Measurements from ENCODE around the gene UVRAG. TPM values are rescaled to one million over a fixed set of nuclear protein-coding genes. Genes with fewer than 3 reads are reported as not detected.

Gene UVRAG
- total and polyA plus RNA-seq, 2 of the 13 experiments (the other 11 are each of a cell fraction or from before 2014, with no cell fraction given) = 9.7 to 17.3 TPM

DNA sequence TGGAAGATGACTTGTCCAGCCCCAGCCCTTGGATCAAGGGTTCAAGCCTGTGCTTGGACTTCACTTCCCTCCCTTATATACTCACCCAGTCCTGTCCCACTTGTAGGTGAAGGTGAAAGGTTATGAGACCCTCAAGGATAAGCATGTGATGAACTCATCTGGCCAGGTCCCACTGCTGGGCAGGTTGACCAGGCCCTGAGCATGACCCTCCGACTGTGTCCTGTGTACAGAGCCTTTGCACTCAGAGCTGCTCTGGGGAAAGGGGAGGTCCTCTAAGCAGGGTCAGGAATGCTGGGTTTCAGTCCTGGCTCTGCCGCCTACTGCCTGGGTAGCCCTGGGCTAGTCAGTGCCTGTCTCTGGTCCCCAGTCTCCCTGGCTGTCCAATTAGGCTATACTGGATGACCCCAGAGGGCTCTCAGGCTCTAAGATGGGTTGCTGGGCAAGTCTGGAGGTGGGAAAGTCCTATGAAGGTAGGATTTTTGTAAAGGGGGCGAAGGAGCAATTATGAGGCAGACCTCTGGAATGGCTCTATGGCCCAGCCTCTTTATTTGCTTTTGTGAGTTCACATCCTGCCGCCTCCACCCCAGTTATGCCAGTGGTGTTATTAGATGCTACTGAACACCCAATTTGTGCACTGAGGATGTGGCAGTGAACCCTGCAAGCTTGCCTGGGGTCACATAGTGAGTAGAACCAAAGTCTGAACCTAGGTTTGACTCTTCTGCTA lies 32.3 kb upstream of the UVRAG start (continued):
- TF ChIP-seq, protein P1, sequence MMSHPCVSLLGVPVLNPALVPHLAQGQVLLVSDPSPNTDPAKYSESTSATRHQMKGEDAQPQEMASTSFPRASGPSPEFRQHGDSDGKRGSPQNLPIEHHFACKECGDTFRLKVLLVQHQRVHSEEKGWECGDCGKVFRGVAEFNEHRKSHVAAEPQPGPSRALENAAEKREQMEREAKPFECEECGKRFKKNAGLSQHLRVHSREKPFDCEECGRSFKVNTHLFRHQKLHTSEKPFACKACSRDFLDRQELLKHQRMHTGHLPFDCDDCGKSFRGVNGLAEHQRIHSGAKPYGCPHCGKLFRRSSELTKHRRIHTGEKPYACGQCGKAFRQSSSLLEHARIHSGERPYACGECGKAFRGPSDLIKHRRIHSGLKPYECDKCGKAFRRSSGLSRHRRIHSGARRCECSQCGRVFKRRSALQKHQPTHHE (CRISPR knock-in tag; IDR thresholded peaks at IDR 0.05; ENCODE audit: borderline replicate concordance) = no peak
- TF ChIP-seq STAG1 (CRISPR knock-in tag; IDR thresholded peaks at IDR 0.05) (peak; percentile 19; the same call in 1 of the 2 replicates), KLF15 (CRISPR knock-in tag; IDR thresholded peaks at IDR 0.05; ENCODE audit: borderline replicate concordance) (no peak), KLF6 (CRISPR knock-in tag; IDR thresholded peaks at IDR 0.05) (no peak), ZFYVE20 (CRISPR knock-in tag; IDR thresholded peaks at IDR 0.05; ENCODE audit: borderline replicate concordance, low read depth) (no peak), U2AF1 (optimal IDR thresholded peaks at IDR 0.05; ENCODE audit: low read depth, low read length) (no peak), EEA1 (CRISPR knock-in tag; IDR thresholded peaks at IDR 0.05; ENCODE audit: borderline replicate concordance) (no peak), ZNF589 (CRISPR knock-in tag; conservative IDR thresholded peaks at IDR 0.05) (no peak), RAD21 (CRISPR knock-in tag; IDR thresholded peaks at IDR 0.05) (peak; percentile 30), ZNF224 (CRISPR knock-in tag; IDR thresholded peaks at IDR 0.05) (no peak), GABPA (IDR thresholded peaks at IDR 0.05; ENCODE audit: low read depth, low read length) (no peak), GABPA (CRISPR knock-in tag; IDR thresholded peaks at IDR 0.05; ENCODE audit: low read depth) (no peak), MXD4 (CRISPR knock-in tag; IDR thresholded peaks at IDR 0.05) (0 out of 2 replicates have a peak, but pooled peaks have one; percentile 19), SMAD1 (CRISPR knock-in tag; IDR thresholded peaks at IDR 0.05; ENCODE audit: borderline replicate concordance, low read depth) (no peak), KLF9 (CRISPR knock-in tag; IDR thresholded peaks at IDR 0.05; ENCODE audit: low read depth) (no peak), ZSCAN12 (CRISPR knock-in tag; IDR thresholded peaks at IDR 0.05) (no peak), KDM2A (CRISPR knock-in tag; IDR thresholded peaks at IDR 0.05; ENCODE audit: borderline replicate concordance, low read depth) (peak; percentile 47; the same call in 1 of the 2 replicates), YEATS4 (CRISPR knock-in tag; IDR thresholded peaks at IDR 0.05; ENCODE audit: borderline replicate concordance) (no peak), ARNTL (CRISPR knock-in tag; IDR thresholded peaks at IDR 0.05) (peak; percentile 21; the same call in 1 of the 2 replicates), MBNL3 (CRISPR knock-in tag; conservative IDR thresholded peaks at IDR 0.05) (no peak), ZEB1 (IDR thresholded peaks at IDR 0.05; ENCODE audit: insufficient replicate concordance, low read depth) (no peak), MIER2 (CRISPR knock-in tag; IDR thresholded peaks at IDR 0.05) (no peak)
- TF ChIP-seq, protein P2, sequence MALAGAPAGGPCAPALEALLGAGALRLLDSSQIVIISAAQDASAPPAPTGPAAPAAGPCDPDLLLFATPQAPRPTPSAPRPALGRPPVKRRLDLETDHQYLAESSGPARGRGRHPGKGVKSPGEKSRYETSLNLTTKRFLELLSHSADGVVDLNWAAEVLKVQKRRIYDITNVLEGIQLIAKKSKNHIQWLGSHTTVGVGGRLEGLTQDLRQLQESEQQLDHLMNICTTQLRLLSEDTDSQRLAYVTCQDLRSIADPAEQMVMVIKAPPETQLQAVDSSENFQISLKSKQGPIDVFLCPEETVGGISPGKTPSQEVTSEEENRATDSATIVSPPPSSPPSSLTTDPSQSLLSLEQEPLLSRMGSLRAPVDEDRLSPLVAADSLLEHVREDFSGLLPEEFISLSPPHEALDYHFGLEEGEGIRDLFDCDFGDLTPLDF (CRISPR knock-in tag; IDR thresholded peaks at IDR 0.05) = no peak
- TF ChIP-seq, protein P3, sequence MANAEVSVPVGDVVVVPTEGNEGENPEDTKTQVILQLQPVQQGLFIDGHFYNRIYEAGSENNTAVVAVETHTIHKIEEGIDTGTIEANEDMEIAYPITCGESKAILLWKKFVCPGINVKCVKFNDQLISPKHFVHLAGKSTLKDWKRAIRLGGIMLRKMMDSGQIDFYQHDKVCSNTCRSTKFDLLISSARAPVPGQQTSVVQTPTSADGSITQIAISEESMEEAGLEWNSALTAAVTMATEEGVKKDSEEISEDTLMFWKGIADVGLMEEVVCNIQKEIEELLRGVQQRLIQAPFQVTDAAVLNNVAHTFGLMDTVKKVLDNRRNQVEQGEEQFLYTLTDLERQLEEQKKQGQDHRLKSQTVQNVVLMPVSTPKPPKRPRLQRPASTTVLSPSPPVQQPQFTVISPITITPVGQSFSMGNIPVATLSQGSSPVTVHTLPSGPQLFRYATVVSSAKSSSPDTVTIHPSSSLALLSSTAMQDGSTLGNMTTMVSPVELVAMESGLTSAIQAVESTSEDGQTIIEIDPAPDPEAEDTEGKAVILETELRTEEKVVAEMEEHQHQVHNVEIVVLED (CRISPR knock-in tag; IDR thresholded peaks at IDR 0.05; ENCODE audit: borderline replicate concordance) = no peak; the same call in 1 of the 2 replicates
- TF ChIP-seq, protein P4, sequence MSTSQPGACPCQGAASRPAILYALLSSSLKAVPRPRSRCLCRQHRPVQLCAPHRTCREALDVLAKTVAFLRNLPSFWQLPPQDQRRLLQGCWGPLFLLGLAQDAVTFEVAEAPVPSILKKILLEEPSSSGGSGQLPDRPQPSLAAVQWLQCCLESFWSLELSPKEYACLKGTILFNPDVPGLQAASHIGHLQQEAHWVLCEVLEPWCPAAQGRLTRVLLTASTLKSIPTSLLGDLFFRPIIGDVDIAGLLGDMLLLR (CRISPR knock-in tag; IDR thresholded peaks at IDR 0.05) = no peak
- TF ChIP-seq, protein P5, sequence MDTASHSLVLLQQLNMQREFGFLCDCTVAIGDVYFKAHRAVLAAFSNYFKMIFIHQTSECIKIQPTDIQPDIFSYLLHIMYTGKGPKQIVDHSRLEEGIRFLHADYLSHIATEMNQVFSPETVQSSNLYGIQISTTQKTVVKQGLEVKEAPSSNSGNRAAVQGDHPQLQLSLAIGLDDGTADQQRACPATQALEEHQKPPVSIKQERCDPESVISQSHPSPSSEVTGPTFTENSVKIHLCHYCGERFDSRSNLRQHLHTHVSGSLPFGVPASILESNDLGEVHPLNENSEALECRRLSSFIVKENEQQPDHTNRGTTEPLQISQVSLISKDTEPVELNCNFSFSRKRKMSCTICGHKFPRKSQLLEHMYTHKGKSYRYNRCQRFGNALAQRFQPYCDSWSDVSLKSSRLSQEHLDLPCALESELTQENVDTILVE (CRISPR knock-in tag; IDR thresholded peaks at IDR 0.05) = no peak

Measured in HepG2 (cell line).